Left lung (tissue), 10 donors: Measurements from ENCODE around the gene B4GALNT1. TPM values are rescaled to one million over a fixed set of nuclear protein-coding genes. Genes with fewer than 3 reads are reported as not detected.

Experiments used
- ATAC-seq: fragments of 200-7000 bp; cut with Tn5 transposase; one replicate; pipeline ENCODE4 v1.9.1; 2020; ENCODE audit warnings: moderate library complexity
- DNase-seq, 4 donors: peaks; one replicate each; pipeline ENCODE4 v3.0.0-alpha.2; 2013 to 2020
- H3K27ac ChIP-seq, 2 donors: fragments of 200-600 bp; sonication (generic) in 1 of 2; one replicate each; pipeline versions ENCODE4 v1.5.0 to v1.8.0; 2020 to 2021
- H3K27me3 ChIP-seq, 2 donors: fragments of 200-600 bp; sonication (generic) in 1 of 2; one replicate each; pipeline versions ENCODE4 v1.5.0 to v1.8.0; 2020 to 2021
- H3K36me3 ChIP-seq, 2 donors: fragments of 200-600 bp; sonication (generic) in 1 of 2; one replicate each; pipeline versions ENCODE4 v1.5.0 to v1.8.0; 2020 to 2021
- H3K4me1 ChIP-seq, 2 donors: fragments of 200-600 bp; one replicate each; pipeline ENCODE4 v1.8.0; 2021
- H3K4me3 ChIP-seq, 2 donors: fragments of 200-600 bp; sonication (generic) in 1 of 2; one replicate each; pipeline versions ENCODE4 v1.5.0 to v1.8.0; 2020 to 2021; ENCODE audit warnings: mild to moderate bottlenecking in 1 of 2
- H3K9me3 ChIP-seq, 2 donors: fragments of 200-600 bp; sonication (generic) in 1 of 2; one replicate each; pipeline versions ENCODE4 v1.5.0 to v1.8.0; 2020 to 2021
- CTCF ChIP-seq, 2 donors: fragments of 200-600 bp; sonication (generic) in 1 of 2; IDR thresholded peaks; one replicate each; pipeline versions ENCODE4 v1.5.0 to v1.8.0; 2021; ENCODE audit warnings: antibody characterized with exemption in 2 of 2
- intact Hi-C, 2 donors: fragments of 100-400 bp; cut with DNase I; formaldehyde crosslinking; loops; one replicate each; pipeline versions ENCODE4 v1.11.2 to v1.14.2; 2022
- polyA plus RNA-seq, 6 donors: library from polyadenylated mRNA; unstranded; fragments of 120-200 nt; gene quantifications; one replicate each; pipeline ENCODE4 v1.2.1, GENCODE V29; 2013; ENCODE audit not compliant: insufficient read length in 6 of 6
- total RNA-seq, 2 donors: library from RNA; stranded (reverse); fragmentation: NEBNext Ultra II Directional; extraction: Animal tissue kit (Norgen Biotek cat#: 25700); gene quantifications; one replicate each; pipeline ENCODE4 v1.2.1, GENCODE V29; 2021
- donor health status: DM: no; HTN: yes; CAD: no.
- donor health status: DM: no; HTN: no; CAD: no.

The B4GALNT1 gene
- total and polyA plus RNA-seq, 8 donors: 0.78 to 3.8 (median 1.4) TPM

DNA sequence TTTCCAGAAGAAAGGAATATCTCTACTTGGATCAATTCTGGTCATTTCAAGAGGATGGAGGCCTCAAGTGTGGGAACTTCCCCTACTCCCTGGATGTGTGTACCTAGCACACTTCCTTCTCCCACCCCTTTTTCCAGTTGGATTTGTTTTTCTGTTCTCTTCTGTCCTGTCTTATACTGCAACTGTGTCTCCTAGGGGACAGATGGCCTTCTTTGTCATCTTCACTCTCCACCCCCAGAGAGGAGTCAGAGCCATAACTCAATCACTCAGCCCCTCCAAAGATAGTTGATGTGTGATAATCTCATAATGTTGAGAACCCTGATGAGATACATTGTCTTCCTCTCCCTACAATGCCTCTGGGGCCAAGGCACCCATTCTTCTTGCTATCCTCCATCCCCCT, 30.5 kb downstream of the B4GALNT1 start:
- intact Hi-C loops: no loop called here
- DNase-seq (no peak), ATAC-seq (no peak)
- peaks cover 0 to 35% of the 10 kb centered on the region in 2 donors for H3K27me3 ChIP-seq
- peaks cover 0 to 26% of the 10 kb centered on the region in 2 donors for H3K4me1 ChIP-seq
- no peak for TF ChIP-seq CTCF (IDR thresholded peaks at IDR 0.05)
- peaks cover 0 to 48% of the 10 kb centered on the region in 2 donors for H3K36me3 ChIP-seq
- H3K9me3 ChIP-seq: no peaks in the 10 kb centered on the region
- no peak overlapping the region for H3K27ac ChIP-seq
- no peak overlapping the region for H3K4me3 ChIP-seq

DNA sequence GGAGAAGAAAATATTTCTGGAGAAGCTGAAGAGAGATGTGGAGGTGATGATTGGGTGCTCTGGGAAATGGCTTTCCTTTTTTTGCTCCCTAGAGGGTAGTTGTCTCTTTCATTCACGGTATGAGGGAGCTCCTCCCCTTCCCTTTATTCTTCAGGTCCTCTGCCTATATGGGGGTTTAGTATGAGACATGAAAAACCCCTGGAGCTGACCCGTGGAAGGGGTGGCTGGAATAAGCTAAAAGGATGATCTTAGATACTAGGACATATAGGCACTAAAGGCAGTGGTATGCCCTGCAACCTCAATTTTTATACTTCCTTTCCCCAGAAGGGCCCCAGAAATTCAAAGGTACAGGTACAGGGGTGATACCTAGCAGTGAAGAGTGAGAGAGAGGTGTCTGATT, 32.6 kb downstream of the B4GALNT1 start:
- H3K9me3 ChIP-seq: no peaks in the 10 kb centered on the region
- no peak for TF ChIP-seq CTCF (IDR thresholded peaks at IDR 0.05)
- intact Hi-C loops: no loop called here
- H3K36me3 ChIP-seq: peaks cover 0 to 68% of the 10 kb centered on the region in 2 donors
- H3K27me3 ChIP-seq: peaks cover 0 to 14% of the 10 kb centered on the region in 2 donors
- H3K27ac ChIP-seq: no peak overlapping the region
- no peak for DNase-seq
- ATAC-seq: no peak
- peaks cover 0 to 21% of the 10 kb centered on the region in 2 donors for H3K4me1 ChIP-seq
- no peak overlapping the region for H3K4me3 ChIP-seq

DNA sequence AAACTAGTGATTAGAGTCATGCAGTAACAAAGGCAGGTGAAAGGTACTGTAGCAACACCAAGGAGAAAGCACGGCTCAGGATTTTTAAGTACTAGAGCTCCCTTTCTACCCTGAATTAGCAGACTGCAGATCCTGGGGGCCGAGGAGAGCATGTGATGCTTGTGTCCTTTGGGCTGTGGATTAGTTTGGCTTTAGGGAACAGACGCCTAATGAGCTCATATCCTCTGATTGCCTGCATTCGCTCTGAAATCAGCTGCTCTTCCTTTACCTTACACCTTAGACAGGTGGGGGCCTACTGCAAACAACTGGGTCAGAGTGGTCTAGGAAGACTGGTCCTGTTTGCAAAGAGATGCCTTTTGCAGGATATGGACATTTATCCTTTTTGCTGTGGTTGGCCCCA, 39.8 kb downstream of the B4GALNT1 start:
- no peak for ATAC-seq
- no peak for DNase-seq
- no peaks in the 10 kb centered on the region for H3K9me3 ChIP-seq
- no peak for TF ChIP-seq CTCF (IDR thresholded peaks at IDR 0.05)
- no peak overlapping the region for H3K4me3 ChIP-seq
- no peak overlapping the region for H3K27ac ChIP-seq
- H3K36me3 ChIP-seq: peaks cover 0 to 43% of the 10 kb centered on the region in 2 donors
- H3K4me1 ChIP-seq: peaks cover 0 to 22% of the 10 kb centered on the region in 2 donors
- peaks cover 0 to under 1% of the 10 kb centered on the region in 2 donors for H3K27me3 ChIP-seq
- intact Hi-C loops: no loop called here

DNA sequence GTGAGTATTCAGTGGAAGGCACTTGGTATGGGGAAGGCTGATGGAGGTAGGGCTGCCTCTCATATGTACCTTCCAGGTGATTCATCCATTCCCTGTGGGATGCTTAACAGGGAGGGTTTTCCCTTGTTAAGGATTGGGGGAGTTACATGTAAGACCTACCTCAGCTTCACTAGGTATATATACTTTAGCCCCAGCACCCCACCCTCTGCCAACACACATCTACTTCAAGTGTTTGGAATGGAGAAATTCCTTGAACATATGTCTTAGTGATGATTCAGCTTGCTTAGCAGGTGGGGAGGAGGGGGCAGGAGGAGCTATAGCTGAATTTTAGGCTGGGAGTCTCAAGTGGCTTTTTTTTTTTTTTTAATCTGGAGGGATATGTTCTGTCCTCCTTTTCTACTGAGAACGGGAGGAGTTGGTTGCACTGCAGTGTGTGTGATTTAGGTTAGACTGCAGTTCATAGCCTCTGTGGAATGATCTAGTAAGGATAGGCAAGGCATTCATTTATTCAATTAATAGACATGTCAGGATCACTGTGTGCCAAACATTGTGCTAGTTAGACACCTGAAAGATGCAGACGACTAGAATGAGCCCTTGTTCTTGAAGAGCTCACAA, 40.3 kb downstream of the B4GALNT1 start:
- no peak for DNase-seq
- Histone ChIP-seq H3K4me1 (peaks cover 0 to 22% of the 10 kb centered on the region in 2 donors), H3K27ac (no peak overlapping the region), H3K9me3 (no peaks in the 10 kb centered on the region), H3K27me3 (peaks cover 0 to 6% of the 10 kb centered on the region in 2 donors), H3K36me3 (peaks cover 0 to 37% of the 10 kb centered on the region in 2 donors), H3K4me3 (no peak overlapping the region)
- peak; percentile 15 for ATAC-seq
- intact Hi-C loops: no loop called here
- no peak for TF ChIP-seq CTCF (IDR thresholded peaks at IDR 0.05)

DNA sequence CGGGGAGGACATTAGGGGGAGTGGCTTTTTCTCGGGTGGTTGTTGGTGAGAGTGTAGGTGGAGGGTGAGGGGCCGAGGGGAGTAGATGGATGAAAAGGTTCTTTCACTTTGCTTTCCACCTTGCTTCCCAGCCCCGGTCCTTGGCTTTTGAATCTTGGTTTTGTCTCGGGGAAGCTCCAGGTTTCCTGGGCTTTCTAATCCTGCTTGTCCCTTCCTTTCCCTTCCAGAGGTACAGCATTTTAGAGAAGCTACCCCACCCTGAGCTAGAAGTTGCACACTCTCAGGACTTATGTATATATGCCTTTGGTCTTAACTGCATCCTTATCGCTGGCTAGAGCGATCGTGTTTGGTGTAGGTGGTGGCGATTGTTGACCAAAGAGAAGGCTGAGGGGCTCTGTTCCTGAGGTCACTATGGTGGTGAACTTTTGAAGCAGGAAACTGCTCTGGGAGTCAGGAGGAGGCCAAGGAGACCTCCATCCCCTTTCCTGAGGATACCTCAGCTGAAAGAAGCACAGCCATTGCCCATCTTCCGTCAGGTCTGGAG, 41.1 kb downstream of the B4GALNT1 start:
- TF ChIP-seq CTCF (IDR thresholded peaks at IDR 0.05): no peak
- intact Hi-C loops: no loop called here
- ATAC-seq (no peak), DNase-seq (no peak)
- peak overlapping the region; percentile 17 to 55 for H3K27ac ChIP-seq
- peaks cover 0 to 31% of the 10 kb centered on the region in 2 donors for H3K36me3 ChIP-seq
- no peaks in the 10 kb centered on the region for H3K9me3 ChIP-seq
- H3K27me3 ChIP-seq: peaks cover 0 to 9% of the 10 kb centered on the region in 2 donors
- peaks cover 0 to 22% of the 10 kb centered on the region in 2 donors for H3K4me1 ChIP-seq
- peak overlapping the region; percentile 71 to 82 for H3K4me3 ChIP-seq
